Activated CD4-positive, alpha-beta memory T cell treated with anti-CD3 and anti-CD28 coated beads for 36 hours (primary cell): ENCODE data around the gene ZNF503. TPM values are rescaled to one million over a fixed set of nuclear protein-coding genes. Genes with fewer than 3 reads are reported as not detected.

Experiments used
- CTCF ChIA-PET: fragments of 350-600 bp; sonication (Branson Sonifier 250); formaldehyde crosslinking; loops from one replicate; lab custom pipeline; 2021; ENCODE audit warnings: antibody characterized with exemption, inconsistent platforms; lab: Charles Lee
- POLR2A ChIA-PET: fragments of 350-600 bp; sonication (Branson Sonifier 250); formaldehyde crosslinking; loops from one replicate; lab custom pipeline; 2021; ENCODE audit warnings: antibody characterized with exemption; lab: Charles Lee
- DNase-seq: peaks from one replicate; pipeline ENCODE4 v3.0.0-alpha.2; 2020
- H3K27ac Mint-ChIP-seq: one replicate; pipeline ENCODE4 v1.8.0; 2021; ENCODE audit warnings: mixed read lengths
- H3K27me3 Mint-ChIP-seq: one replicate; pipeline ENCODE4 v1.8.0; 2021; ENCODE audit warnings: mixed read lengths
- H3K36me3 Mint-ChIP-seq: one replicate; pipeline ENCODE4 v1.8.0; 2021; ENCODE audit warnings: mixed read lengths
- H3K4me1 Mint-ChIP-seq: one replicate; pipeline ENCODE4 v1.8.0; 2021; ENCODE audit warnings: low read depth, mixed read lengths
- H3K4me3 Mint-ChIP-seq: one replicate; pipeline ENCODE4 v1.8.0; 2021; ENCODE audit warnings: mild to moderate bottlenecking, mixed read lengths
- H3K9me3 Mint-ChIP-seq: one replicate; pipeline ENCODE4 v1.8.0; 2021; ENCODE audit warnings: mixed read lengths
- intact Hi-C: fragments of 100-400 bp; cut with micrococcal nuclease; formaldehyde crosslinking; loops from one replicate; pipeline ENCODE4 v1.15.1; 2023
- total RNA-seq, 2 experiments: library from RNA; stranded (reverse); gene quantifications; one replicate each; pipeline ENCODE4 v1.2.3, GENCODE V29; 2021

The ZNF503 gene
- total RNA-seq, 2 experiments from 2014 or later, result 0.38 to 0.56 TPM

- peaks cover 58% of the 10 kb centered on the region for H3K27me3 Mint-ChIP-seq
- H3K27ac Mint-ChIP-seq, result no peak overlapping the region
- H3K4me1 Mint-ChIP-seq, result peaks cover 17% of the 10 kb centered on the region
- CTCF ChIA-PET, result no interaction called here
- POLR2A ChIA-PET, result no interaction called here
- intact Hi-C loops, result loop anchor here (10.0 kb wide), 1 partner anchor 516 kb away; no protein-coding TSS in a partner anchor
- peak; percentile 39 for DNase-seq
- H3K36me3 Mint-ChIP-seq, result no peaks in the 10 kb centered on the region
- H3K9me3 Mint-ChIP-seq, result no peaks in the 10 kb centered on the region
- peak overlapping the region; percentile 49 for H3K4me3 Mint-ChIP-seq
Observed at GRCh38 chr10:75408911-75409885, 7.6 kb upstream of the ZNF503 start.

DNA sequence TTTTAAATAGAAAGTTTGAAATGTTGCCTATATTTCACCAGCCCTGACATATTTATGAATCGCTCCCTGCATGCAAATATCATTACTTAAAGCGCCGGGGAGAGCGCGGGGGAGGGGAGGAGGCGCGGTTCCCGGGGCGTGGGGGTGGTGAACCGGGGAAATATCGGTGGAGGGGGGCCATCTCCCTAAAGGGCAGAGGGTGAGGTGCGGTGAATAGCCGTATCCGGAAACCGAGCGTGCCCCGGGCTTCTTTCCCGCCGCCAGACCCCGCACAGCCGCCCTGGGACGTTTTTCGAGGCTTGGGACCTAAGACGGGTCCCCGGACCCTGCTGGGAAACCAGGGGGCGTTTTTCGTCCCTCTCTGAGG lies 6.9 kb upstream of the ZNF503 start:
- Mint-ChIP-seq H3K4me1 (peaks cover 21% of the 10 kb centered on the region), H3K27ac (no peak overlapping the region), H3K9me3 (no peaks in the 10 kb centered on the region), H3K4me3 (peak overlapping the region; percentile 27), H3K27me3 (peaks cover 62% of the 10 kb centered on the region), H3K36me3 (no peaks in the 10 kb centered on the region)
- intact Hi-C loops, result loop anchor here (10.0 kb wide), 1 partner anchor 516 kb away; no protein-coding TSS in a partner anchor
- POLR2A ChIA-PET, result no interaction called here
- CTCF ChIA-PET, result no interaction called here
- no peak for DNase-seq

DNA sequence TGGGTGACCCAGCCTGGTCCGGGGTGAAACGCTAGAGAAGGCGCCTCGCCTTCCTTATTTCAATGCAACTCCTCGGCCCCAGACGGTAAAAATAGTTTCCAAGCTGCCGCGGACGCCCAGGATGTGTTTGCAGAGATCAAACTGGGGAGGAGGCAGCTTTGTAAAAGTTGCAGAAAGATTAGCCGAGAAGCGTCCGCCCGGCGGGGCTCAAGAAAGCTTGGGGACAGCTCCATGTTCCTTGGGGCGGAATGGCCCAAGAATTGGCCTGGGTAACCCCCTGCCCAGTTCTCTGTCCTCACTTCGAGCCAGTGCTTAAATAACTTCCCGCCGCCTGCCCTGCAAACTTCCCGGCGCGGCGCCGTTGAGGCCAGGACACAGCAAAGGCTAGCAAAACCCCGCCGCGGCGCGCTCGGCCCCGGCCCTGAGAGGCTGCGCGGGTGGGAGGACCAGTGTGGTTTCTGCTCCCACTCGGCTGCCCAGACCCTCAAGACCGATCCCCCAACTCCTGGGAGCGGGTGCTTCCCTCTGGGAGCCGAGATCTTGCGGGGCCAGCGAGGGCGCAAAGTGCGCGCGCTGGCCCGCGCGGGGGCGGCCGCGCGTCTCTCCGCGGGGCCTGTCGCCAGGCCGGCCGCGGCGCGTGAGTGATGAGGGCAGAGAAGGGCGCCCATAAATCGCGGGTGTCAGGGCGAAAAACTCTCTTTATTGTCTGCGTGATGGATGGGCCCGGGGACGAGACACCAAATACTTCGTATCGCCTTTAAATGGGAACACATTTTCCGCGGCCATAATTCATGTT lies 6.3 kb upstream of the ZNF503 start:
- no peaks in the 10 kb centered on the region for H3K9me3 Mint-ChIP-seq
- ChIA-PET CTCF (interaction anchor here (1.1 kb wide), 1 partner anchor 12 kb away, joined by 3 read pairs; no protein-coding TSS in a partner anchor), POLR2A (no interaction called here)
- H3K4me3 Mint-ChIP-seq, result peak overlapping the region; percentile 50
- intact Hi-C loops, result loop anchor here (10.0 kb wide), 1 partner anchor 517 kb away; no protein-coding TSS in a partner anchor
- no peak for DNase-seq
- H3K27ac Mint-ChIP-seq, result no peak overlapping the region
- H3K36me3 Mint-ChIP-seq, result no peaks in the 10 kb centered on the region
- H3K27me3 Mint-ChIP-seq, result peaks cover 68% of the 10 kb centered on the region
- peaks cover 27% of the 10 kb centered on the region for H3K4me1 Mint-ChIP-seq

DNA sequence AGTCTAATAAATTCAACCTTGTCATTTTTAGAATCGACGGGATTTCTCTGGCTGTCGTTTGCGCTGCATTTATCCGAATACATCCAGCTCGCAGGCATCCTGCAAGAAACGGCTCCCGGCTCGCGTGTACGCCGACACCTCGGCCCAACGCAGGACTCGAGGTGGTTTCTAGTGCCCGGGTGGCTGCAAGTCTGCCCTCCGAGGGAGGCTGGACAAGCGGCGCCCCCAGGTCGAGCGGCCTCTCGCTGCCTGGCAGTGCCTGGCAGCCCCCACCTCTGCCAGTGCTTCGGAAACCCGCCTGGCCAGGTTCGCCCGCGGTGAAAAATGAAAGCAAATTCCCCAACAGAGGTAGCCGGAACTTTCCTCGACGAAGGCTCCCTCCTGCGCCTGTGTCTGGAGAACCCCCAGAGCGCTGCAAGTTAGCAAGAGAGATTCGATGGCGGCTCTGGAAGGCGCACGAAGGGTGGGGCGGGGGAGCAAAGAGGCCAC lies 5.7 kb upstream of the ZNF503 start:
- Mint-ChIP-seq H3K27me3 (peaks cover 68% of the 10 kb centered on the region), H3K4me1 (peaks cover 29% of the 10 kb centered on the region), H3K36me3 (no peaks in the 10 kb centered on the region), H3K4me3 (peak overlapping the region; percentile 50), H3K27ac (no peak overlapping the region), H3K9me3 (no peaks in the 10 kb centered on the region)
- no peak for DNase-seq
- intact Hi-C loops, result loop anchor here (10.0 kb wide), 1 partner anchor 518 kb away; no protein-coding TSS in a partner anchor
- ChIA-PET CTCF (interaction anchor here (1.1 kb wide), 1 partner anchor 11 kb away, joined by 3 read pairs; no protein-coding TSS in a partner anchor), POLR2A (no interaction called here)

DNA sequence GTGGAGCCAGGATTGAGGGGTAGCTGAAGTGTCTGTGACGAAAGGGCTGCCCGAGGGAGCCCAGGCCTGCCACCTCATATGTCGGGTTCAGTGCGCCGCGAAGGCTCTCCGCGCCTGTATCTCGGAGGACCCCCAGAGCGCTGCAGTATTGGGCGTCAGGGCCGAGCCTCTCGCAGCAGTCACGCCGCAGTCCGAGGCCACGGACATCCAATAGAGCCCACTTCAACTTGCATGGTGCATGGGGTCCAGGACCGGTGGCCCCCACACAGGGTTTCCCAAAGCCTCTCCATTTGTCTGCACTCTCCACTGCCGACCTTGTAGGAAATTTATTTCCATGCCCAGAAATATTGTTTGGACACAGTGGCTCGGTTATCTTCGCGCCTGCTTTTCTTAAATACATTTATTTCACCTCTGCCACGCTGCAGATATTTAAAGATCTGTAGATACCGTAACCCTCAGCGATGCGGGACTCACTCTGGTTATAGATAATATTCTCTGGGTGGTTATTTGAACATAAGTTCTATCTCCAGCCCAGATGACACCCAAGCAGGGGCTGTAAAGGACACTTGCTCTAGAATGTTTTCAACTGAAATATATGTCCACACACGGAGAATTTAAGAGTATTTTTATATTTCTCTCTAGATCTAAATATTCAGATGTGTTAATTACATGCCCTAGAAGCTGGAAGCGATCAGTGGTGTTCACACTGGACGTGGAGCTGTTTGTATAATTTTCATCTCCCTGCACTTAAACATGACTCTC lies 5.1 kb upstream of the ZNF503 start:
- no peaks in the 10 kb centered on the region for H3K9me3 Mint-ChIP-seq
- peaks cover 33% of the 10 kb centered on the region for H3K4me1 Mint-ChIP-seq
- ChIA-PET POLR2A (no interaction called here), CTCF (no interaction called here)
- H3K36me3 Mint-ChIP-seq, result no peaks in the 10 kb centered on the region
- H3K27ac Mint-ChIP-seq, result no peak overlapping the region
- intact Hi-C loops, result loop anchor here (10.0 kb wide), 1 partner anchor 518 kb away; no protein-coding TSS in a partner anchor
- no peak for DNase-seq
- peaks cover 72% of the 10 kb centered on the region for H3K27me3 Mint-ChIP-seq
- no peak overlapping the region for H3K4me3 Mint-ChIP-seq

- no peak for DNase-seq
- no peak overlapping the region for H3K27ac Mint-ChIP-seq
- H3K27me3 Mint-ChIP-seq, result peaks cover 66% of the 10 kb centered on the region
- peaks cover 33% of the 10 kb centered on the region for H3K4me1 Mint-ChIP-seq
- ChIA-PET POLR2A (no interaction called here), CTCF (interaction anchor here (0.6 kb wide), 1 partner anchor 8 kb away, joined by 3 read pairs; no protein-coding TSS in a partner anchor)
- intact Hi-C loops, result loop anchor here (10.0 kb wide), 1 partner anchor 519 kb away; no protein-coding TSS in a partner anchor
- no peaks in the 10 kb centered on the region for H3K9me3 Mint-ChIP-seq
- no peaks in the 10 kb centered on the region for H3K36me3 Mint-ChIP-seq
- H3K4me3 Mint-ChIP-seq, result no peak overlapping the region
Observed at GRCh38 chr10:75405598-75406461, 4.3 kb upstream of the ZNF503 start.

DNA sequence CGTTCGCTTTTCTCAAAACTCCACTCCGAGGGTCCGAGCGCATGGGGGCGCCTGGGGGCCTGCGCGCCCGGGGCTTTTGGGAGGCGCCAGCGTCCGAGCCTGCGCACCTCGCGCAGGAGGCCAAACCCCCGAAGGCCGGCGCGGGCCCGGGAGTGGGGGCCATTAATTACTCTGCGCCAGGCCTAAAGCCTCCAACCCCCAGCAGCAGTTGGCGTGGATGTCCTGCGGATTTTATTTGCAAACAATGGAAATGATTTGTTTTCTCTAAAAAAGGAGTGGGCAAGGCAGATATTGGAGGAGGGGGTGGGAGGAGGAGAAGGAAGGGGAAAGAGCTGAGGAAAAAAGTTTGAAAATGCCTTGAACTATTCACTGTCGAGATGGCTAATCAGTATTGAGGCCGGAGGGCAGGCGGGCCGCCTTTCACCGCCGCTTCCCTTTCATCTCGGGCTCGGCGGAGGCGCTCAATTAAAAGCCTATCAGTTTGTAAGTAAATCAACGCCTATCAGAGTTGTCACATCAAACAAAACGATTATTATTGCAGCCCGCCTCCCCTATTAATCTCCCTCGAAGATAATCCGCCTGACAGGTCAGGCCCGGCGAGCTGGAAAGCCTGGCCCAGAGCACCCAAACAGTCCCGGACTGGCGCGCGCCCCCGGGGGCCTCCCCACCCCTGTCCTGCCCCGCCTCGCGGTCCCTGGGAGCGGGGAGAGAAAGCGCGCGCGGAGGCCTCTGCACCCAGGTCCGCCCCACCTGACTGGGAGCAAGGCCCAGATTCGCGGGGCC lies 3.4 kb upstream of the ZNF503 start:
- intact Hi-C loops, result loop anchor here (5.0 to 10.0 kb wide), 4 partner anchors 108 to 1142 kb away; no protein-coding TSS in a partner anchor
- POLR2A ChIA-PET, result no interaction called here
- peaks cover 37% of the 10 kb centered on the region for H3K4me1 Mint-ChIP-seq

DNA sequence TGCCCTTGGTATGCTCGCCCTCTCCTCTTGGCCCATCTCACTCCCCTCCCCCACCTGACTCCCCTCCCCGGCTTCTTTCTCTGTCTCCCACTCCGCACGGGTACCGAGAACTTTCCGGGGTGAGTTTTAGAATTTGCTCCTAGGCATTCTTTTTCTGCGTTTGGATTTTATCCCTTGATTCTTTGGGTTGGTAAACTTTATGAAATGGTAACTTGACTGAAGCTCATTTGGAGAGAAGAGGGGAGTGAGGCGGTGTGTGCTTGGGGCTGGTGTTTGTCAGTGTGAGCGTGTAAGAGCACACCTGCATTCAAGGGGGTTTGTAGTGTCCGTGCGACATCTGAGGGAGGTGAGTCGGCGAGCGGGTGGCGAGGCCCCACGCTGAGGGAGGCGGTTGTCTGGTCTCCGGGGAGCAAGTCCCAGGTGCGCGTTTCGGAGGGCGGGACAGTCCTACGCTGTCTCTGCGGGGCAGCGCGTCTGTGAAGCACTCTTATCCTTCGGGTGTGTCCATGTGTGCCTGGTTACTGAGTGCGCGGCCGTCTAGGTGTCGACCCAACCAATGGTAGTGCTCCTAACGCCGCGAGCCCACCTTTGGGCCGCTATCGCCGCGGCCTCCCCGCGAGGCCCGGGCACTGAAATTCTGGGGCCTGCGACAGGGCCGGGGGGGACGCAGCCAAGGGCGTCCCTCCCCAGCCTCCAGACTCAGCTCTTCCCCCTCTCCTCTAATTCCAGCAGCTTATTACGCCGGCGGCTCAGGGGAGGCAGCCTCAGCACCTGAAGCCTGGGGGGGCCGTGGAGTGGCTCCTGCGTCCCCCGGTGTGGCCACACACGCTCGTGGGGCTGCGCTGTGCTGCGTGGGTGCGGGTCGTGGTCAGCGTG lies 2.6 kb upstream of the ZNF503 start:
- peak overlapping the region; percentile 10 for H3K4me3 Mint-ChIP-seq
- CTCF ChIA-PET, result no interaction called here
- no peak for DNase-seq
- peaks cover 35% of the 10 kb centered on the region for H3K4me1 Mint-ChIP-seq
- H3K27ac Mint-ChIP-seq, result no peak overlapping the region
- intact Hi-C loops, result loop anchor here (5.0 to 10.0 kb wide), 4 partner anchors 107 to 1143 kb away; no protein-coding TSS in a partner anchor
- POLR2A ChIA-PET, result no interaction called here
- H3K9me3 Mint-ChIP-seq, result no peaks in the 10 kb centered on the region
- no peaks in the 10 kb centered on the region for H3K36me3 Mint-ChIP-seq
- peaks cover 61% of the 10 kb centered on the region for H3K27me3 Mint-ChIP-seq

More for the DNA sequence above, 3.4 kb upstream of the ZNF503 start:
- peaks cover 66% of the 10 kb centered on the region for H3K27me3 Mint-ChIP-seq
- H3K4me3 Mint-ChIP-seq, result no peak overlapping the region
- DNase-seq, result no peak
- CTCF ChIA-PET, result interaction anchor here (0.6 kb wide), 1 partner anchor 9 kb away, joined by 3 read pairs; no protein-coding TSS in a partner anchor
- H3K36me3 Mint-ChIP-seq, result no peaks in the 10 kb centered on the region
- no peaks in the 10 kb centered on the region for H3K9me3 Mint-ChIP-seq
- H3K27ac Mint-ChIP-seq, result no peak overlapping the region

GRCh38 chr10:75403144-75403938 lies 1.8 kb upstream of the ZNF503 start:
- H3K4me1 Mint-ChIP-seq, result peaks cover 33% of the 10 kb centered on the region
- DNase-seq, result no peak
- H3K36me3 Mint-ChIP-seq, result no peaks in the 10 kb centered on the region
- POLR2A ChIA-PET, result no interaction called here
- no peaks in the 10 kb centered on the region for H3K9me3 Mint-ChIP-seq
- H3K4me3 Mint-ChIP-seq, result peak overlapping the region; percentile 74
- CTCF ChIA-PET, result no interaction called here
- no peak overlapping the region for H3K27ac Mint-ChIP-seq
- intact Hi-C loops, result loop anchor here (5.0 to 10.0 kb wide), 4 partner anchors 106 to 1144 kb away; no protein-coding TSS in a partner anchor
- H3K27me3 Mint-ChIP-seq, result peaks cover 60% of the 10 kb centered on the region
